Lower lobe of right lung (tissue), 2 donors: Measurements from ENCODE around the gene RALGAPA1. TPM values are rescaled to one million over a fixed set of nuclear protein-coding genes. Genes with fewer than 3 reads are reported as not detected.
"Not testable (repeated sequence)": the region's sequence is repeated elsewhere in the genome, so short reads cannot be mapped to it uniquely, and the experiment has no call there.

Experiments used
- ATAC-seq, 2 donors: fragments of 200-7000 bp; cut with Tn5 transposase; one replicate each; pipeline ENCODE4 v1.9.1; 2020 to 2022; ENCODE audit warnings: mild to moderate bottlenecking in 2 of 2, moderate library complexity in 2 of 2
- DNase-seq: peaks from one replicate; pipeline ENCODE4 v3.0.0-alpha.2; 2020
- H3K27ac ChIP-seq: fragments of 200-600 bp; one replicate; pipeline ENCODE4 v1.8.0; 2022
- H3K27me3 ChIP-seq: fragments of 200-600 bp; one replicate; pipeline ENCODE4 v1.8.0; 2022; ENCODE audit warnings: low read depth
- H3K36me3 ChIP-seq: fragments of 200-600 bp; one replicate; pipeline ENCODE4 v1.8.0; 2022; ENCODE audit warnings: mild to moderate bottlenecking
- H3K4me1 ChIP-seq: fragments of 200-600 bp; one replicate; pipeline ENCODE4 v1.8.0; 2022
- H3K4me3 ChIP-seq: fragments of 200-600 bp; one replicate; pipeline ENCODE4 v1.8.0; 2022; ENCODE audit warnings: mild to moderate bottlenecking
- H3K9me3 ChIP-seq: fragments of 200-600 bp; one replicate; pipeline ENCODE4 v1.8.0; 2022
- CTCF ChIP-seq: fragments of 200-600 bp; IDR thresholded peaks from one replicate; pipeline ENCODE4 v1.8.0; 2022; ENCODE audit warnings: antibody characterized with exemption, mild to moderate bottlenecking
- intact Hi-C: fragments of 100-400 bp; cut with DNase I; formaldehyde crosslinking; loops from one replicate; pipeline ENCODE4 v1.11.0; 2022
- total RNA-seq: library from RNA; stranded (reverse); fragmentation: NEBNext Ultra II Directional; extraction: Animal tissue kit (Norgen Biotek cat#: 25700); gene quantifications from one replicate; pipeline ENCODE4 v1.2.1, GENCODE V29; 2021
- donor health status: DM: no; HTN: yes; CAD: no; lungs with severe emphysema.

The RALGAPA1 gene
- total RNA-seq, 1 donor from 2014 or later = 64.9 TPM

GRCh38 chr14:35826218-35826951 lies 17.3 kb upstream of the RALGAPA1 start, which contains the start of gene BRMS1L:
Gene BRMS1L, plus strand, starts transcription at chr14:35826338. Its CDS starts 179 bp downstream, at chr14:35826517.
- intact Hi-C loops = no loop called here
- TF ChIP-seq CTCF = peak; percentile 14
- Histone ChIP-seq H3K9me3 (no peaks in the 10 kb centered on the region), H3K27ac (peak within 1 kb of the TSS; percentile 98), H3K4me1 (peaks cover 7% of the 10 kb centered on the region), H3K4me3 (peak within 1 kb of the TSS; percentile 95), H3K27me3 (no peaks in the 10 kb centered on the region), H3K36me3 (peaks cover under 1% of the 10 kb centered on the region)
- ATAC-seq (peak; percentile 99), DNase-seq (peak; percentile 99)

GRCh38 chr14:35825968-35826217 lies 16.8 kb upstream of the RALGAPA1 start:
- no peak for ATAC-seq

GRCh38 chr14:35824446-35825165 lies 15.5 kb upstream of the RALGAPA1 start:
- H3K4me1 ChIP-seq, H3K27me3 ChIP-seq, DNase-seq, H3K9me3 ChIP-seq, H3K36me3 ChIP-seq, H3K27ac ChIP-seq, ATAC-seq, intact Hi-C loops: not testable (repeated sequence)
- H3K4me3 ChIP-seq = peak overlapping the region; percentile 95

More at GRCh38 chr14:35825968-35826217, 16.8 kb upstream of the RALGAPA1 start:
- H3K36me3 ChIP-seq = no peaks in the 10 kb centered on the region
- DNase-seq = no peak
- intact Hi-C loops = no loop called here
- no peak for TF ChIP-seq CTCF
- H3K9me3 ChIP-seq = no peaks in the 10 kb centered on the region
- H3K27me3 ChIP-seq = no peaks in the 10 kb centered on the region
- H3K27ac ChIP-seq = peak overlapping the region; percentile 98
- peak overlapping the region; percentile 95 for H3K4me3 ChIP-seq
- H3K4me1 ChIP-seq = peaks cover 7% of the 10 kb centered on the region

GRCh38 chr14:35822501-35822900 lies 13.4 kb upstream of the RALGAPA1 start:
- Histone ChIP-seq H3K27me3 (no peaks in the 10 kb centered on the region), H3K36me3 (no peaks in the 10 kb centered on the region), H3K4me3 (no peak overlapping the region), H3K9me3 (no peaks in the 10 kb centered on the region), H3K4me1 (peaks cover 5% of the 10 kb centered on the region), H3K27ac (no peak overlapping the region)
- DNase-seq = no peak
- intact Hi-C loops = no loop called here
- TF ChIP-seq CTCF = no peak
- ATAC-seq = no peak

GRCh38 chr14:35821564-35822411 lies 12.7 kb upstream of the RALGAPA1 start:
- DNase-seq = no peak
- intact Hi-C loops = no loop called here
- Histone ChIP-seq H3K36me3 (no peaks in the 10 kb centered on the region), H3K4me3 (no peak overlapping the region), H3K4me1 (no peaks in the 10 kb centered on the region), H3K9me3 (no peaks in the 10 kb centered on the region), H3K27ac (no peak overlapping the region), H3K27me3 (no peaks in the 10 kb centered on the region)
- ATAC-seq = no peak
- peak; percentile 76 for TF ChIP-seq CTCF
